ENCODE measurements around the gene MOB3B.
"Not testable (repeated sequence)": the region's sequence is repeated elsewhere in the genome, so short reads cannot be mapped to it uniquely, and the experiment has no call there.

Gene MOB3B

GRCh38 chr9:27451207-27451797, 78.3 kb downstream of the MOB3B start:
- DNase-seq: no peak

- DNase-seq: no peak
These were observed 78.9 kb downstream of the MOB3B start for GRCh38 chr9:27450752-27451151.

- DNase-seq: not testable (repeated sequence)
These were observed 81.3 kb downstream of the MOB3B start for GRCh38 chr9:27448356-27448755.

- no peak for DNase-seq
These were observed 82.5 kb downstream of the MOB3B start for GRCh38 chr9:27447031-27447683.

- DNase-seq: no peak
These were observed 83.9 kb downstream of the MOB3B start for GRCh38 chr9:27445688-27446087.

- no peak for DNase-seq
These were observed 84.5 kb downstream of the MOB3B start for GRCh38 chr9:27445057-27445595.

- no peak for DNase-seq
These were observed 87.2 kb downstream of the MOB3B start for GRCh38 chr9:27442464-27442863.

GRCh38 chr9:27441741-27442070, 87.9 kb downstream of the MOB3B start:
- no peak for DNase-seq

GRCh38 chr9:27440888-27441740, 88.5 kb downstream of the MOB3B start:
- DNase-seq: no peak

- DNase-seq: no peak
These were observed 91.1 kb downstream of the MOB3B start for GRCh38 chr9:27438522-27438921.

- no peak for DNase-seq
These were observed 91.8 kb downstream of the MOB3B start for GRCh38 chr9:27437652-27438373.

GRCh38 chr9:27436234-27436633, 93.4 kb downstream of the MOB3B start:
- no peak for DNase-seq

GRCh38 chr9:27433631-27434325, 95.8 kb downstream of the MOB3B start:
- DNase-seq: no peak

- no peak for DNase-seq
These were observed 97.3 kb downstream of the MOB3B start for GRCh38 chr9:27432308-27432707.

- peak in 1 of 58 donors; percentile 43 for DNase-seq
These were observed 98.0 kb downstream of the MOB3B start for GRCh38 chr9:27431543-27432147.

- DNase-seq: no peak
These were observed 98.7 kb downstream of the MOB3B start for GRCh38 chr9:27430750-27431535.

GRCh38 chr9:27429917-27430316, 99.7 kb downstream of the MOB3B start:
- no peak for DNase-seq

- DNase-seq: peak in 32 of 58 donors; percentile 8 to 78 (median 40)
These were observed 100.2 kb downstream of the MOB3B start for GRCh38 chr9:27429436-27429835.

GRCh38 chr9:27428551-27428950, 101.1 kb downstream of the MOB3B start:
- no peak for DNase-seq

GRCh38 chr9:27427272-27427643, 102.4 kb downstream of the MOB3B start:
- DNase-seq: no peak

All from anterior cingulate cortex (tissue), 58 donors.